Measurements from ENCODE around the gene MLEC.

MLEC gene

DNA sequence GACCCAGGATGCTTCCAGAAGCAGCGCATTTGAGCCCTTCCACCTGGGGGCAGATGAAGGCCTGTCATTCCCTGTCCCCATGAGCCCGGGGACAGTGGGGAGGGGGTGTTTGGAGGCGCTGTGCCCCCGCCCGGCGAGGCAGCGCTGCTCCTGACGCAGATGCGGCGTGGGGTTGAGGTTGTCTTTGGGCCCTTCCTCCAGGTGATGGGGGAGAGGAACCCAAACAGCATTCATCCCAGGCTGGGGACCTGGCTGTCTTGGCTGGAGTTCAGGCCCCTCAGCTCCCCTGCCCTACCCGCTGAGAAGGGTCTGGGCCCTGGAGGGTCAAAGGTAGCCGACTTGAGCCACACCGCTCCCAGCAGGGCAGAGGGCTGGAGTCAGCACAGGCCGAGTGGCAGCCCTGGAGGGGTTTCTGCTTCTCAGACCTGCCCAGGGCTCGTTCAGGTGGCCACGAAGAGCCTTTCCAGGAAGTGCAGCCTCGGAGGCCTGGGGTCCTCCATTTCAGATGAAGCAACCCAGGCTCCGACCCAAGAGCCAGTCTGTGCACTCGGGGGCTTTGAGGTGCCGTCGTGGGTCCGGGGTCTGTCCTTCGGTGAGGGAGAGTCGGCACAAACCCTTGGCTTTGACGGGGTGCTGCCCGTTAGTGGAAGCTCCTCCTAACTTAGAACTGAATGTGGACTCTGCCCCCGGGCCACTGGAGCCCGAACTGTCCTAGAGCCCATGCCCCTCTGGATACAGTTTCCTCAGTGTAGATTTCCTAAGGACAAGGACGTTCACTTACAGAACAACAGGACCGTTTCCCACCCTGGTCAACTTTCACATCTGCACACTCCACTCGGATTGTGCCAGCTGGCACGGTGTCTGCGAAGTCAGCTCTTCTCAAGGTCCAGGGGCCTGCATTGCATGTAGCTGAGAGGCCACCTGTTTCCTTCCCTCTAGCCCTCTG, 54.8 kb downstream of the MLEC start:
- no peak for DNase-seq (ENCODE audit: low read depth)

DNA sequence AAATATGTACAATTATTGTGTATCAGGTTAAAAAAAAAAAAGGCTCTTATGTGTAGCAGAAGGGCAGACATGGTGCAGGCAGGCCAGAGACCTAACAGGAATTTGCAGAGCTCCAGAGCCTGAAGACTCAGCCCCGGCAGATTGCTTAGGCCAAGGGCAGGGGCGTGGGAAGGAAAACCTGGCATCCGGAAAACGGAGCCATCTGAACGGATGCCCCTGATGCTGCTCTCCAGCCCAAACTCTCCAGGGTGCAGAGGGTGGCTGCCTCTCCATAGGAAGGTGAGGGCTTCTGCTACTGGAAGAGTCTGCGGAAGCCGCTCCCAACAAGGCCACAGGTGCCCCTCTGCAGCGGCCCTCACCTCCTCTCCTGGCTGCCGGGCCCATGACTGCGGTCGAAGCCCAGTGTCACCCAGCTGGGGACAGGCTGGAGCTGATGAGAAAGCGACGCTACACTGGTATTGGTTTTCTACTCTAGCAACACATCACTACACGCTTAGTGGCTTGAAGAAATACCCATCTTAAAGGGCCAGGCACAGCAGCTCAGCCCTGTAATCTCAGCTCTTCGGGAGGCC, 58.1 kb downstream of the MLEC start:
- DNase-seq (ENCODE audit: low read depth): no peak

DNA sequence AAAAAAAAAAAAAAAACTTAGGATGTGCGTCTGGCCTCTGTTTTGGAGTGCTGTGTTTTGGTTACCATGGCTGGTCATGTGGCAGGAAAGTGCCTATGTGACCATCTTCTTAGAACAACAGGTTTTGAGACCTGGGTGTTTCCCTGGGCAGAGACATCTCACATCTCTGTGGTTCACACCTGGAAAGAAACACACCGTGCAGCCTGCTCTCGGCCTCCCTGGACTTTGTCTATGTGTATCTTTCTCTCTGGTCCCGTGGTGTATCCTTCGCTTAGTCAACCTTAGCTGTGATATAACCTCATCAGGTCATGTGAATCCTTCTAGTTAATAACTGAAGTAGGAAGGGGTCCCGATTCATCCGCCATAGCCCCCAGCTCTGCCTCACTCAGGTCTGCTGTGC, 61.3 kb downstream of the MLEC start:
- no peak for DNase-seq (ENCODE audit: low read depth)

DNA sequence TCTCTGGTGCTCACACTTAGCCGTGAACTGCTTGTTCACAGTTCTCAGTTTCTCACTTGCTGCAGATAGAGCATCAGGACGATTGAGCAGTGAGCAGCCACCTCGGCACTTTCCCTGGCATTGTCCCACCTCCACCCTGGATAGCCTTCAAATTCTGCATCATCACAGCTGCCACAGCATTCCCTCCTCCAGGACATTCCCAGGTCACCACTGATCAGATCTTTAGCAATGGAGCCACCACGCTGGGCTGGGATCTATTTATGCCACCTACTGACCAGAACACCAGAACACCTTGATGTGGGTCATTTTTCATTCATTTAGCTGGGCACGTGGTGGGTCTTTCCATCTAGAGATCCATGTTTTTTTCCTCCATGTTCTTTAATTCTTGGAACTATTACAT, 62.3 kb downstream of the MLEC start:
- DNase-seq (ENCODE audit: low read depth): no peak

DNA sequence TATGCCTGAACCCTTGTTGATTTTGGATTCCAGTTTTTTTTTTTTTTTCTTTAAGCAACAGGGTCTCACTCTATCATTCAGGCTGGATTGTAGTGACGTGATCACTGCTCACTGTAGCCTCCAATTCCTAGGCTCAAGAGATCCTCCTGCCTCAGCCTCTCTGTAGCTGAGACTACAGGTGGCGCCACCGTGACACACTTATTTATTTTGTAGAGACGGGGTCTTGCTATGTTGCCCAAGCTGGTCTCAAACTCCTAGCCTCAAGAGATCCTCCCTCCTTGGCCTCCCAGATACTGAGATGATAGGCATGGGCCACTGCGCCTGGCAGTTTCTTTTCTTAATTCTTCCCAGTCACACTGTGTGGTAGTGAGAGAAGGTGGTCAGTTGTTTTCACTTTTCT, 63.9 kb downstream of the MLEC start:
- no peak for DNase-seq (ENCODE audit: low read depth)

DNA sequence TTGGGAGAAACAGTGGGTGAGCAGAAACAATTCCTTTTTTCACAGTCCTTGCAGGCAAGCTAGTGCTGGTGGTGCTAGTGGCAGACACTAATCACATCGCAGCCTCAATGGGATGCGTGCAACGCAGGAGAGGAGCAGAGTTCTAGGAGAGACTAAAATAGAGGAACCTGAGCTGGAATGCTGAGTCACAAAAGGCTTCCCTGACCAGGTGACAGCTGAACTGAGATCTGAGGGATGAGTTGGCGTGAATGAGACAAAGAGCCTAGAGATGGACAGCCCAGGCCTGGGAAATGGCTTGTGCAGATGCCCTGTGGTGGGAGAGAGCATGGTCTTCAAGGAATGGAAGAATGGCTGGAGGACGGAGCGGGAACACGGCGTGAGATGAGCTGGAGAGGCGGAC, 64.4 kb downstream of the MLEC start:
- no peak for DNase-seq (ENCODE audit: low read depth)
